ENCODE measurements around the gene EIF2B5.
A peak's percentile ranks its signal among the peaks of the same experiment; 100 is the strongest.
"Not testable (repeated sequence)": the region's sequence is repeated elsewhere in the genome, so short reads cannot be mapped to it uniquely, and the experiment has no call there.

EIF2B5 gene

DNA sequence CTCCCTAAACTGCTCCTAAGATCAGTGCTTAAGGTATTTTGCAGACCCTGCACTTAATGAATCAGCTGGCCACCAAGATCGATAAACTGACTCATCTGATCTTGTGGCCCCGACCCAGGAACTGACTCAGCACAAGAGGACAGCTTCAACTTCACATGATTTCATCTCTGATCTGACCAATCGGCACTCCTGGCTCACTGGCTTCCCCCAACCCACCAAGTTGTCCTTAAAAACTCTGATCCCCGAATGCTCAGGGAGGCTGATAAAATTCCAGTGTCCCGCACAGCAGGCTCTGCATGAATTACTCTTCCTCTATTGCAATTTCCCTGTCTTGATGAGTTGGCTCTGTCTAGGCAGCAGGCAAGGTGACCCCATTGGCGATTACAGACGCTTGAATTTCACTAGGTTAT lies 24.8 kb upstream of the EIF2B5 start:
- peak; percentile 8 for DNase-seq (ENCODE audit: low read depth)
- TF ChIP-seq, protein P1, sequence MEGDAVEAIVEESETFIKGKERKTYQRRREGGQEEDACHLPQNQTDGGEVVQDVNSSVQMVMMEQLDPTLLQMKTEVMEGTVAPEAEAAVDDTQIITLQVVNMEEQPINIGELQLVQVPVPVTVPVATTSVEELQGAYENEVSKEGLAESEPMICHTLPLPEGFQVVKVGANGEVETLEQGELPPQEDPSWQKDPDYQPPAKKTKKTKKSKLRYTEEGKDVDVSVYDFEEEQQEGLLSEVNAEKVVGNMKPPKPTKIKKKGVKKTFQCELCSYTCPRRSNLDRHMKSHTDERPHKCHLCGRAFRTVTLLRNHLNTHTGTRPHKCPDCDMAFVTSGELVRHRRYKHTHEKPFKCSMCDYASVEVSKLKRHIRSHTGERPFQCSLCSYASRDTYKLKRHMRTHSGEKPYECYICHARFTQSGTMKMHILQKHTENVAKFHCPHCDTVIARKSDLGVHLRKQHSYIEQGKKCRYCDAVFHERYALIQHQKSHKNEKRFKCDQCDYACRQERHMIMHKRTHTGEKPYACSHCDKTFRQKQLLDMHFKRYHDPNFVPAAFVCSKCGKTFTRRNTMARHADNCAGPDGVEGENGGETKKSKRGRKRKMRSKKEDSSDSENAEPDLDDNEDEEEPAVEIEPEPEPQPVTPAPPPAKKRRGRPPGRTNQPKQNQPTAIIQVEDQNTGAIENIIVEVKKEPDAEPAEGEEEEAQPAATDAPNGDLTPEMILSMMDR (IDR thresholded peaks at IDR 0.05; ENCODE audit: insufficient read depth, low read depth, low read length, missing control alignments) = no peak
- no peak overlapping the region for H3K4me3 ChIP-seq (ENCODE audit: low read length)

DNA sequence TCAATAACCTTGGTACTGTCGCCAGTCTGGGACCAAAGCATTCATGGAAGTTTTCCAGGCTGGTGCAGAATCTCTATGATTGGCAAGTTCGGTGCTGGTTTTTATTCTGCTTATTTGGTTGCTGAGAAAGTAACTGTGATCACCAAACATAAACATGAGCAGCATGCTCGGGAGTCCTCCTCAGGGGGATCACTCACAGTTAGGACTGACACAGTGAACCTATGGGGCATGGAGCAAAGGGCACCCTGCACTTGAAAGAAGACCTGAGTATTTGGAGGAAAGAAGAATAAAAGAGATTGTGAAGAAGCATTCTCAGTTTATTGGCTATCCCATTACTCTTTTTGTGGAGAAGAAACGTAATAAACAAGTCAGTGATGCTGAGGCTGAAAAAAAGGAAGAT lies 19.1 kb upstream of the EIF2B5 start:
- no peak overlapping the region for H3K4me3 ChIP-seq (ENCODE audit: low read length)
- no peak for DNase-seq (ENCODE audit: low read depth)
- TF ChIP-seq, protein P1 (IDR thresholded peaks at IDR 0.05; ENCODE audit: insufficient read depth, low read depth, low read length, missing control alignments) = no peak

DNA sequence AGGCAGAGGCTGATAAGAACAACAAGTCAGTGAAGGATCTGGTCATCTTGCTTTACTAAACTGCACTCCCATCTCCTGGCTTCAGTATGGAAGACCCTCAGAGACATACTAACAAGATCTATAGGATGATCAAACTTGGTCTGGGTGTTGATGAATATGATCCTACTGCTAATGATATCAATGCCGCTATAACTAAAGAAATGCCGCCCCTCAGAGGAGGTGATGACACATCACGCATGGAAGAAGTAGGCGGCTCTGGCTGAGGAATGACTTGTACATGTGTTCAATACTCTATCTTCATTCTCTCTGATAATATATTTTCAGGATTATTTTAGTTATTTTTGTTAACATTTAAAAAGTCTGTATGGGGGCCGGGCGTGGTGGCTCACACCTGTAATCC lies 17.5 kb upstream of the EIF2B5 start:
- DNase-seq (ENCODE audit: low read depth) = peak; percentile 15
- no peak overlapping the region for H3K4me3 ChIP-seq (ENCODE audit: low read length)
- TF ChIP-seq, protein P1 (IDR thresholded peaks at IDR 0.05; ENCODE audit: insufficient read depth, low read depth, low read length, missing control alignments) = no peak

DNA sequence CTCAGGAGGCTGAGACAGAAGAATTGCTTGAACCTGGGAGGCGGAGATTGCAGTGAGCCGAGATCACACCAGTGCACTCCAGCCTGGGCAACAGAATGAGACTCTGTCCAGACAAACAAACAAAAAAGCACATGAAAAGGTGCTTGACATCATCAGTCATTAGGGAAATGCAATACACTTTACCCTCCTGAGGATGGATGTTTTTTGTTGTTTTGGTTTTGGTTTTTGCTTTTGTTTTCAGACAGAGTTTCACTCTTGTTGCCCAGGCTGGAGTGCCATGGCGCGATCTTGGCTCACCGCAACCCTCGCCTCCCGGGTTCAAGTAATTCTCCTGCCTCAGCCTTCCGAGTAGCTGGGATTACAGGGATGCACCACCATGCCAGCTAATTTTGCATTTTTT lies 14.1 kb upstream of the EIF2B5 start:
- not testable (repeated sequence) for DNase-seq (ENCODE audit: low read depth); H3K4me3 ChIP-seq (ENCODE audit: low read length)

DNA sequence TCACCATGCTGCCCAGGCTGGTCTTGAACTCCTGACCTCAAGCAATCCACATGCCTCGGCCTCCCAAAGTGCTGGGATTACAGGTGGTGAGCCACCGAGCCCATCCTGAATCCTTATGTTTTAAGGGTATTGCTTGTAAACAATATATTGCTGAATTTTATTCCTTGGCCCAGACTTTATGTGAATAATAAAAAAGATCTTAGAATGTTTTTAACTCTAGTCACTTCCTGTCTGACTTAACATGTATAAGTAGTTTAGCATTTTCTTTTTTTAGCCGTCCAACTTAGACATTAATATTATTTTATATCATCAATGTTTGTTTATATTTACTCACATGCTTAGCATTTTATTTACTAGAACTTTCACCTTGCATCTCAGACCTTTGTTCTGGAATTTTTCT lies 9.2 kb upstream of the EIF2B5 start:
- TF ChIP-seq, protein P1 (IDR thresholded peaks at IDR 0.05; ENCODE audit: insufficient read depth, low read depth, low read length, missing control alignments) = no peak
- no peak overlapping the region for H3K4me3 ChIP-seq (ENCODE audit: low read length)
- DNase-seq (ENCODE audit: low read depth) = no peak

DNA sequence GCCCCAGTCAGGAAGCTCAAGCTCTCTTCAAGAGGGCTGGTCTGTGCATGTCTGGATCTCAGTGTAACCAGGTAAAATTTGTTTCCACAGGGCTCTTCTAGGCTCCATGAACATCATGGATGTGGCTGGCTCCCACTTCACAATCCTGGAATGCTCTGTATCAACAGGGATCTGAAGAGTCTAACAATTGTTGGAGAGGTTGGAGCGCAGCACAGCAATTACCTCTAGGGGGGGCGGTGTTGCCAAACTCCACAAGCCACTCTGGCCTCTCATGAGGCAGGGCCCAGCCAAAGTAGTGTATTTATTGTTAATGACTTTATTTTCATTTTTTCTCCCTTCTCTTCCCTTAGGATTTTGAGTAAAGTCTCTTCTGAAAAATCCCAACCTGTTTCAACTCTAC lies 6.1 kb upstream of the EIF2B5 start:
- no peak overlapping the region for H3K4me3 ChIP-seq (ENCODE audit: low read length)
- DNase-seq (ENCODE audit: low read depth) = peak; percentile 56
- TF ChIP-seq, protein P1 (IDR thresholded peaks at IDR 0.05; ENCODE audit: insufficient read depth, low read depth, low read length, missing control alignments) = peak; percentile 49

DNA sequence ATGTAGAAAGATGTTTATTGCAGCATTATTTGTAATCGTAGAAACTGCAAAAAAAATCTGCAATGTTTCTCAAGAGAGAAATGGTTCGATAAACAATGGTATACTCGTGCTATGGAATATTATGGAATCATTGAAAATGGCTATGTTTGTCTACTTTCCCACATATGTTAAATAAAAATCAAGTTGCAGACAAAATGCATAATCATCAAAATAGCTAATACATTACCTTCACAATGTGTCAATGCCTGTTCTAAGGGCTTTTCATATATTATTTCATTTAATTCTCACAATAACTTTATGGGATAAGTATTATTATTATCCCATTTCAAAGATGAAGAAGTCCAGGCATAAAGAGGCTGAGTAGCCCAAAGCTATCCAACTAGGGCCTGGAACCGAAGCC lies 2.2 kb upstream of the EIF2B5 start:
- DNase-seq (ENCODE audit: low read depth) = no peak
- H3K4me3 ChIP-seq (ENCODE audit: low read length) = no peak overlapping the region
- TF ChIP-seq, protein P1 (IDR thresholded peaks at IDR 0.05; ENCODE audit: insufficient read depth, low read depth, low read length, missing control alignments) = no peak

Data from epithelial cell of esophagus (primary cell).